Left hindlimb (tissue), 1 donor: ENCODE results near the gene SPINK6.

Source experiments
- DNase-seq: peaks from one replicate; pipeline ENCODE4 v3.0.0-alpha.2; 2018

The SPINK6 gene

GRCh38 chr5:148202531-148203203 is at the start of gene SPINK6:
SPINK6 (plus strand) TSS chr5:148203042; CDS start chr5:148203097, 55 bp downstream.
- DNase-seq = no peak

- no peak for DNase-seq
Measured at GRCh38 chr5:148156609-148157008, 46.2 kb upstream of the SPINK6 start.

GRCh38 chr5:148162038-148162437 is 40.8 kb upstream of the SPINK6 start:
- DNase-seq = no peak

- no peak for DNase-seq
Measured at GRCh38 chr5:148163345-148163744, 39.5 kb upstream of the SPINK6 start.

GRCh38 chr5:148166550-148167283 is 36.1 kb upstream of the SPINK6 start:
- no peak for DNase-seq

GRCh38 chr5:148168246-148168645 is 34.6 kb upstream of the SPINK6 start, which contains the start of gene SPINK14:
SPINK14 (plus strand) TSS chr5:148168546; CDS start chr5:148169733, 1,187 bp downstream.
- DNase-seq = no peak

- no peak for DNase-seq
Measured at GRCh38 chr5:148172377-148172776, 30.5 kb upstream of the SPINK6 start.

- no peak for DNase-seq
Measured at GRCh38 chr5:148176480-148176879, 26.4 kb upstream of the SPINK6 start.

- DNase-seq = no peak
Measured at GRCh38 chr5:148177207-148177606, 25.6 kb upstream of the SPINK6 start.

GRCh38 chr5:148179234-148179824 is 23.5 kb upstream of the SPINK6 start:
- DNase-seq = no peak

GRCh38 chr5:148186248-148187003 is 16.4 kb upstream of the SPINK6 start:
- no peak for DNase-seq

GRCh38 chr5:148191010-148191409 is 11.8 kb upstream of the SPINK6 start:
- no peak for DNase-seq

- no peak for DNase-seq
Measured at GRCh38 chr5:148193202-148193601, 9.6 kb upstream of the SPINK6 start.

- no peak for DNase-seq
Measured at GRCh38 chr5:148201151-148201550, 1.7 kb upstream of the SPINK6 start.

- DNase-seq = no peak
Measured at GRCh38 chr5:148205044-148205806, 2.4 kb downstream of the SPINK6 start.

- no peak for DNase-seq
Measured at GRCh38 chr5:148205865-148206264, 3.0 kb downstream of the SPINK6 start.

GRCh38 chr5:148206620-148207019 is 3.8 kb downstream of the SPINK6 start:
- DNase-seq = no peak

- DNase-seq = no peak
Measured at GRCh38 chr5:148208226-148208625, 5.4 kb downstream of the SPINK6 start.

- no peak for DNase-seq
Measured at GRCh38 chr5:148209151-148209770, 6.4 kb downstream of the SPINK6 start.

GRCh38 chr5:148214665-148215185 is 11.9 kb downstream of the SPINK6 start:
- DNase-seq = no peak

GRCh38 chr5:148221508-148221907 is 18.7 kb downstream of the SPINK6 start:
- no peak for DNase-seq
